PC-9 (cell line): ENCODE measurements around the gene ADH7. TPM values are rescaled to one million over a fixed set of nuclear protein-coding genes. Genes with fewer than 3 reads are reported as not detected.

Source experiments
- BruUV-seq: library from RNA; stranded (reverse); fragments of 400-500 nt; replicated peaks from 2 replicates; lab custom pipeline; 2021; lab: Mats Ljungman, UMichigan
- CTCF ChIA-PET: fragments of 300-600 bp; sonication (Branson Sonifier 250); formaldehyde crosslinking; loops from one replicate; lab custom pipeline; 2022; ENCODE audit warnings: antibody characterized with exemption; lab: Charles Lee
- POLR2A ChIA-PET: fragments of 300-600 bp; sonication (Branson Sonifier 250); formaldehyde crosslinking; loops from one replicate; lab custom pipeline; 2022; ENCODE audit warnings: antibody characterized with exemption; ENCODE audit not compliant: unreplicated experiment; lab: Charles Lee
- DNase-seq, 2 experiments: peaks; one replicate each; pipeline versions ENCODE4 v3.0.0 to v3.0.0-alpha.2; 2015 to 2022; ENCODE audit warnings: mixed read lengths in 1 of 2
- H2AFZ ChIP-seq: fragments of 200-600 bp; sonication (generic); 2 replicates; pipeline ENCODE4 v1.8.1; 2017; ENCODE audit warnings: antibody characterized with exemption
- H3F3A ChIP-seq: fragments of 200-600 bp; sonication (generic); 2 replicates; pipeline ENCODE4 v1.8.1; 2017; ENCODE audit warnings: antibody characterized with exemption, mild to moderate bottlenecking, low read depth; ENCODE audit not compliant: insufficient read depth
- H3K27ac ChIP-seq: fragments of 200-600 bp; sonication (generic); 2 replicates; pipeline ENCODE4 v1.6.1; 2016; ENCODE audit warnings: mixed run types
- H3K27me3 ChIP-seq: fragments of 200-600 bp; sonication (generic); 2 replicates; pipeline ENCODE4 v1.6.1; 2016; ENCODE audit warnings: low read depth, mixed run types; ENCODE audit not compliant: insufficient read depth
- H3K36me3 ChIP-seq: fragments of 200-600 bp; sonication (generic); 2 replicates; pipeline ENCODE4 v1.6.1; 2016; ENCODE audit warnings: low read depth, mixed run types
- H3K4me1 ChIP-seq: fragments of 200-600 bp; sonication (generic); replicated peaks from 2 replicates; pipeline ENCODE4 v1.6.1; 2016; ENCODE audit warnings: mixed run types; ENCODE audit not compliant: insufficient read depth
- H3K4me2 ChIP-seq: fragments of 200-600 bp; sonication (generic); 2 replicates; pipeline ENCODE4 v1.6.1; 2017; ENCODE audit warnings: mixed run types
- H3K4me3 ChIP-seq: fragments of 200-600 bp; sonication (generic); 2 replicates; pipeline ENCODE4 v1.6.1; 2016; ENCODE audit warnings: mixed run types
- H3K79me2 ChIP-seq: fragments of 200-600 bp; sonication (generic); 2 replicates; pipeline ENCODE4 v1.6.1; 2017; ENCODE audit warnings: low read depth, mixed run types
- H3K9me2 ChIP-seq: fragments of 200-600 bp; sonication (generic); 2 replicates; pipeline ENCODE4 v1.8.1; 2017; ENCODE audit warnings: mild to moderate bottlenecking; ENCODE audit not compliant: insufficient read depth
- H3K9me3 ChIP-seq: fragments of 200-600 bp; sonication (generic); 2 replicates; pipeline ENCODE4 v1.8.1; 2016; ENCODE audit warnings: low read depth; ENCODE audit not compliant: insufficient read depth
- H4K20me1 ChIP-seq: fragments of 200-600 bp; sonication (generic); 2 replicates; pipeline ENCODE4 v1.8.1; 2017; ENCODE audit not compliant: insufficient read depth
- EZH2 ChIP-seq: fragments of 200-600 bp; sonication (generic); IDR thresholded peaks from 2 replicates; pipeline ENCODE4 v1.8.0; 2017; ENCODE audit warnings: antibody characterized with exemption, low read depth
- intact Hi-C: fragments of 100-400 bp; cut with micrococcal nuclease; formaldehyde crosslinking; loops from one replicate; pipeline ENCODE4 v1.10.0; 2022; ENCODE audit not compliant: unreplicated experiment
- total RNA-seq: library from RNA; stranded (reverse); gene quantifications from 2 replicates; pipeline ENCODE4 v1.2.3, GENCODE V29; 2021
- TF ChIP-seq, protein P1 (sequence below): fragments of 200-600 bp; sonication (generic); conservative IDR thresholded peaks from 2 replicates; pipeline ENCODE4 v1.6.1; 2017; ENCODE audit warnings: mixed run types, antibody characterized with exemption, mild to moderate bottlenecking, moderate library complexity

The ADH7 gene
- total RNA-seq, 1 experiment from 2014 or later: not detected

- no TSS peak for BruUV-seq
These were observed 45.1 kb downstream of the ADH7 start for GRCh38 chr4:99390055-99390454.

DNA sequence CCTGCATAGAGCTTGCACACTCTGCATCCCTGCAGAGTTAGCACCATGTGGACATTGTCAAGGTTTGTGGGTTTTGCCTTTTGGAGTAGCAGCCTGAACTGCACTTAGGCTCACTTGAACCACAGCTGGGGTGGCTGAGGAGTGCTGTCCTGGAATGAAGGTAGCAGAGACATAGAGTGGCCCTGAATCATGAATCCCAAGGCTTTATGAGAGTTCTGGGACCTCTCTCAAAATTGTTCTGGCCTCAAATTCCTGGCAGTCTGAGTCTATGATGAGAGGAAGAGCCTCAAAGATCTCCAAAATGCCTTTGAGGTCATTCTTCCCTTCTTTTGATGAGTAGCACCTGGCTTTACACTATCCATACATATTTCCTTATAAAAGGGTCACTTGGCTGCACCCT lies 45.5 kb downstream of the ADH7 start:
- Histone ChIP-seq H2AFZ (no peak overlapping the region), H3K4me2 (no peak overlapping the region), H4K20me1 (no peaks in the 10 kb centered on the region), H3K27ac (no peak overlapping the region), H3K4me3 (no peak overlapping the region), H3K9me2 (no peaks in the 10 kb centered on the region), H3K4me1 (no peaks in the 10 kb centered on the region), H3K27me3 (no peaks in the 10 kb centered on the region), H3K36me3 (no peaks in the 10 kb centered on the region), H3K9me3 (no peaks in the 10 kb centered on the region), H3F3A (no peaks in the 10 kb centered on the region), H3K79me2 (no peaks in the 10 kb centered on the region)
- no peak for DNase-seq
- intact Hi-C loops: no loop called here
- POLR2A ChIA-PET: no interaction called here
- TF ChIP-seq EZH2: no peak
- TF ChIP-seq, protein P1, sequence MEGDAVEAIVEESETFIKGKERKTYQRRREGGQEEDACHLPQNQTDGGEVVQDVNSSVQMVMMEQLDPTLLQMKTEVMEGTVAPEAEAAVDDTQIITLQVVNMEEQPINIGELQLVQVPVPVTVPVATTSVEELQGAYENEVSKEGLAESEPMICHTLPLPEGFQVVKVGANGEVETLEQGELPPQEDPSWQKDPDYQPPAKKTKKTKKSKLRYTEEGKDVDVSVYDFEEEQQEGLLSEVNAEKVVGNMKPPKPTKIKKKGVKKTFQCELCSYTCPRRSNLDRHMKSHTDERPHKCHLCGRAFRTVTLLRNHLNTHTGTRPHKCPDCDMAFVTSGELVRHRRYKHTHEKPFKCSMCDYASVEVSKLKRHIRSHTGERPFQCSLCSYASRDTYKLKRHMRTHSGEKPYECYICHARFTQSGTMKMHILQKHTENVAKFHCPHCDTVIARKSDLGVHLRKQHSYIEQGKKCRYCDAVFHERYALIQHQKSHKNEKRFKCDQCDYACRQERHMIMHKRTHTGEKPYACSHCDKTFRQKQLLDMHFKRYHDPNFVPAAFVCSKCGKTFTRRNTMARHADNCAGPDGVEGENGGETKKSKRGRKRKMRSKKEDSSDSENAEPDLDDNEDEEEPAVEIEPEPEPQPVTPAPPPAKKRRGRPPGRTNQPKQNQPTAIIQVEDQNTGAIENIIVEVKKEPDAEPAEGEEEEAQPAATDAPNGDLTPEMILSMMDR: no peak
- CTCF ChIA-PET: interaction anchor here (0.6 kb wide), 1 partner anchor 1332 kb away, joined by 4 read pairs; no protein-coding TSS in a partner anchor
- no TSS peak for BruUV-seq

More at GRCh38 chr4:99390055-99390454, 45.1 kb downstream of the ADH7 start:
- intact Hi-C loops: no loop called here
- H3K79me2 ChIP-seq: no peaks in the 10 kb centered on the region
- no peaks in the 10 kb centered on the region for H3K9me3 ChIP-seq
- no peaks in the 10 kb centered on the region for H3F3A ChIP-seq
- TF ChIP-seq, protein P1: no peak
- TF ChIP-seq EZH2: no peak
- H3K9me2 ChIP-seq: no peaks in the 10 kb centered on the region
- no peak overlapping the region for H2AFZ ChIP-seq
- H4K20me1 ChIP-seq: no peaks in the 10 kb centered on the region
- no peak overlapping the region for H3K4me3 ChIP-seq
- no peak overlapping the region for H3K27ac ChIP-seq
- no peak overlapping the region for H3K4me2 ChIP-seq
- no peaks in the 10 kb centered on the region for H3K36me3 ChIP-seq
- 0 out of 2 replicates have a peak, but pooled peaks cover under 1% of the 10 kb centered on the region for H3K4me1 ChIP-seq
- no peaks in the 10 kb centered on the region for H3K27me3 ChIP-seq
- CTCF ChIA-PET: interaction anchor here (0.6 kb wide), 1 partner anchor 1332 kb away, joined by 4 read pairs; no protein-coding TSS in a partner anchor
- POLR2A ChIA-PET: no interaction called here
- DNase-seq: no peak

DNA sequence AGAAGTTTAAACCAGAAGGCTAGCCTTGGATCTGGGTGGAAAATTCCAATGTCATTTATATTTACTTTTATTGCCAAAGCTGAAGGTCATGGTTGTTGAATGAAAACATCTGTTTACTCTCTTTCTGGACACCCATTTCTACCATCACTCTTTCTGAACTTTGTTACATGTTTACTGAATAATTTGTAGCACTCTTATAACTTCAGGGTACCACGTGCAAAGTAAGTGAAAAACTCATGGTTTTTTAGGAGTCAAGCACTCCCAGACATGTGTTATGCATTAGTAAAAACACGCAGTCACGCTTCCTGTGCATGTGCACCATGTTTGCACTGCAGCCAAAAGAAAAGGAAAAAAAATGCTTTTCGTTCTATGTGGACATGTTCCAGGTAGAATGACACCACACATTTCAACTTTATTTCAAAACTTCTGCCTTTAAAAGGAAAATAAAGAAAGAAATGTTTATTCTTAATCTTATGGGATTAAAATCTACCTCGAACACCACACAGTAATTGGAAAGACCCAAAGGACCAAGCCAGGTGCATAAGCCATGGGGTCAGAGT lies 51.2 kb downstream of the ADH7 start:
- no peaks in the 10 kb centered on the region for H3K36me3 ChIP-seq
- H3K4me2 ChIP-seq: no peak overlapping the region
- no peak overlapping the region for H3K4me3 ChIP-seq
- TF ChIP-seq EZH2: no peak
- TF ChIP-seq, protein P1: no peak
- no peaks in the 10 kb centered on the region for H3K9me3 ChIP-seq
- BruUV-seq: no TSS peak
- no peaks in the 10 kb centered on the region for H3K79me2 ChIP-seq
- H3K9me2 ChIP-seq: no peaks in the 10 kb centered on the region
- ChIA-PET POLR2A (no interaction called here), CTCF (no interaction called here)
- no peaks in the 10 kb centered on the region for H4K20me1 ChIP-seq
- H3K27ac ChIP-seq: no peak overlapping the region
- H3K4me1 ChIP-seq: 0 out of 2 replicates have a peak, but pooled peaks cover 3% of the 10 kb centered on the region
- H2AFZ ChIP-seq: no peak overlapping the region
- H3K27me3 ChIP-seq: no peaks in the 10 kb centered on the region
- intact Hi-C loops: no loop called here
- no peaks in the 10 kb centered on the region for H3F3A ChIP-seq
- DNase-seq: no peak
